H1 (cell line): ENCODE results near the gene ZCCHC17. TPM values are rescaled to one million over a fixed set of nuclear protein-coding genes. Genes with fewer than 3 reads are reported as not detected.

Source experiments
- CTCF ChIA-PET: fragments of 300-600 bp; sonication (Branson Sonifier 250); formaldehyde crosslinking; loops from one replicate; lab custom pipeline; 2021; ENCODE audit not compliant: partially characterized antibody; lab: Charles Lee
- POLR2A ChIA-PET: fragments of 300-600 bp; sonication (Branson Sonifier 250); formaldehyde crosslinking; loops from one replicate; lab custom pipeline; 2021; ENCODE audit warnings: inconsistent platforms; ENCODE audit not compliant: partially characterized antibody; lab: Charles Lee
- DNase-seq, 2 experiments: peaks; one replicate each; pipeline versions ENCODE4 v3.0.0 to v3.0.0-alpha.2; 2010 to 2022; ENCODE audit warnings: low spot score in 2 of 2, low read depth in 1 of 2, mixed read lengths in 1 of 2
- FAIRE-seq: peaks from 2 replicates; lab custom pipeline; 2011; peaks lifted over from hg19 to GRCh38; lab: Jason Lieb, UNC
- H2AFZ ChIP-seq: 2 replicates; pipeline ENCODE4 v1.8.1; 2012; ENCODE audit warnings: low read length, inconsistent platforms
- H2AK5ac ChIP-seq: 2 replicates; pipeline ENCODE4 v1.6.1; 2013; ENCODE audit warnings: low read depth, low read length
- H2BK120ac ChIP-seq: replicated peaks from 2 replicates; pipeline ENCODE3; 2013; ENCODE audit warnings: low read depth, low read length, inconsistent platforms
- H2BK12ac ChIP-seq: 2 replicates; pipeline ENCODE4 v1.6.1; 2013; ENCODE audit warnings: low read depth, low read length
- H2BK15ac ChIP-seq: 2 replicates; pipeline ENCODE4 v1.6.1; 2013; ENCODE audit warnings: low read length
- H2BK20ac ChIP-seq: 2 replicates; pipeline ENCODE4 v1.6.1; 2013; ENCODE audit warnings: low read length
- H2BK5ac ChIP-seq: 2 replicates; pipeline ENCODE4 v1.6.1; 2013; ENCODE audit warnings: low read depth, low read length
- H3K14ac ChIP-seq: 2 replicates; pipeline ENCODE4 v1.6.1; 2013; ENCODE audit warnings: inconsistent platforms; ENCODE audit not compliant: insufficient read length
- H3K18ac ChIP-seq: 2 replicates; pipeline ENCODE4 v1.6.1; 2013; ENCODE audit warnings: low read length; ENCODE audit errors: extremely low read depth
- H3K23ac ChIP-seq: 2 replicates; pipeline ENCODE4 v1.6.1; 2013; ENCODE audit warnings: inconsistent platforms; ENCODE audit not compliant: insufficient read length
- H3K23me2 ChIP-seq: 2 replicates; pipeline ENCODE4 v1.6.1; 2013; ENCODE audit warnings: low read depth, low read length
- H3K27ac ChIP-seq: 2 replicates; pipeline ENCODE4 v1.6.1; 2011; ENCODE audit warnings: low read depth, low read length, inconsistent platforms
- H3K27me3 ChIP-seq, 4 experiments: replicated peaks in 1 of 4; 1 replicate in 1 of 4; 2 replicates in 3 of 4; pipeline versions ENCODE4 v1.6.1 to v1.8.1; 2011 to 2013; ENCODE audit warnings: low read length in 3 of 4, mild to moderate bottlenecking in 3 of 4, inconsistent platforms in 2 of 4, mixed read lengths in 2 of 4, moderate library complexity in 1 of 4; ENCODE audit not compliant: control insufficient read depth in 3 of 4, insufficient read depth in 3 of 4; ENCODE audit errors: extremely low read depth in 1 of 4
- H3K36me3 ChIP-seq, 4 experiments: 2 replicates each; pipeline versions ENCODE4 v1.6.1 to v1.8.1; 2011 to 2013; ENCODE audit warnings: mild to moderate bottlenecking in 4 of 4, low read length in 3 of 4, moderate library complexity in 2 of 4, control low read depth in 1 of 4, inconsistent platforms in 1 of 4; ENCODE audit not compliant: insufficient read depth in 4 of 4, control insufficient read depth in 2 of 4
- H3K4ac ChIP-seq: replicated peaks from 2 replicates; pipeline ENCODE3; 2013; ENCODE audit warnings: low read length, low read depth, mixed read lengths, inconsistent platforms; ENCODE audit not compliant: insufficient read length
- H3K4me1 ChIP-seq, 4 experiments: replicated peaks in 1 of 4; 1 replicate in 1 of 4; 2 replicates in 3 of 4; pipeline versions ENCODE4 v1.6.1 to v1.8.1; 2011 to 2013; ENCODE audit warnings: low read length in 3 of 4, inconsistent platforms in 2 of 4, mixed read lengths in 1 of 4; ENCODE audit not compliant: insufficient read depth in 4 of 4, control insufficient read depth in 3 of 4
- H3K4me2 ChIP-seq, 2 experiments: 2 replicates each; pipeline versions ENCODE4 v1.6.1 to v1.8.1; 2011 to 2013; ENCODE audit warnings: low read depth in 2 of 2, low read length in 2 of 2, control low read depth in 1 of 2, inconsistent platforms in 1 of 2, mild to moderate bottlenecking in 1 of 2; ENCODE audit not compliant: insufficient read depth in 1 of 2
- H3K4me3 ChIP-seq, 4 experiments: fragments of 200-600, 300-600 bp in 1 of 4; sonication (generic), shearing (Covaris generic), sonication (Bioruptor Twin) in 1 of 4; 2 replicates each; pipeline versions ENCODE4 v1.5.1 to v1.8.1; 2011 to 2016; ENCODE audit warnings: low read length in 4 of 4, low read depth in 3 of 4, control low read depth in 2 of 4, inconsistent platforms in 2 of 4, mild to moderate bottlenecking in 2 of 4, mixed read lengths in 1 of 4, moderate library complexity in 1 of 4; ENCODE audit not compliant: insufficient read depth in 2 of 4; ENCODE audit errors: extremely low read depth in 1 of 4
- H3K56ac ChIP-seq: replicated peaks from 2 replicates; pipeline ENCODE3; 2013; ENCODE audit warnings: low read depth, mild to moderate bottlenecking, mixed read lengths, low read length, inconsistent platforms; ENCODE audit not compliant: insufficient read length
- H3K79me1 ChIP-seq: 2 replicates; pipeline ENCODE4 v1.6.1; 2013; ENCODE audit warnings: low read depth, low read length, control low read depth
- H3K79me2 ChIP-seq, 2 experiments: 2 replicates each; pipeline versions ENCODE4 v1.6.1 to v1.8.1; 2012 to 2013; ENCODE audit warnings: low read length in 2 of 2, mild to moderate bottlenecking in 2 of 2, inconsistent platforms in 1 of 2; ENCODE audit not compliant: insufficient read depth in 2 of 2, control insufficient read depth in 1 of 2
- H3K9ac ChIP-seq, 4 experiments: replicated peaks in 1 of 4; 1 replicate in 1 of 4; 2 replicates in 3 of 4; pipeline versions ENCODE4 v1.6.1 to v1.8.1; 2011 to 2013; ENCODE audit warnings: low read depth in 3 of 4, low read length in 3 of 4, control low read depth in 2 of 4, mild to moderate bottlenecking in 2 of 4, moderate library complexity in 2 of 4, inconsistent platforms in 1 of 4; ENCODE audit errors: extremely low read depth in 1 of 4
- H3K9me3 ChIP-seq, 2 experiments: 2 replicates each; pipeline versions ENCODE4 v1.6.1 to v1.8.1; 2012 to 2013; ENCODE audit warnings: mild to moderate bottlenecking in 2 of 2, moderate library complexity in 2 of 2, control low read depth in 1 of 2, inconsistent platforms in 1 of 2, low read depth in 1 of 2, low read length in 1 of 2, mixed read lengths in 1 of 2; ENCODE audit not compliant: insufficient read depth in 2 of 2
- H4K20me1 ChIP-seq, 2 experiments: replicated peaks in 1 of 2; 2 replicates each; pipeline versions ENCODE3 to v1.8.1; 2011 to 2013; ENCODE audit warnings: inconsistent platforms in 2 of 2, low read length in 2 of 2, mild to moderate bottlenecking in 1 of 2; ENCODE audit not compliant: insufficient read depth in 2 of 2, control insufficient read depth in 1 of 2
- H4K5ac ChIP-seq: 2 replicates; pipeline ENCODE4 v1.6.1; 2013; ENCODE audit warnings: low read length, low read depth, mixed read lengths, inconsistent platforms; ENCODE audit not compliant: insufficient read length
- H4K8ac ChIP-seq: 2 replicates; pipeline ENCODE4 v1.8.0; 2013; ENCODE audit warnings: mild to moderate bottlenecking, moderate library complexity, low read length, inconsistent platforms; ENCODE audit not compliant: insufficient read depth; ENCODE audit errors: extremely low read depth
- H4K91ac ChIP-seq: replicated peaks from 2 replicates; pipeline ENCODE3; 2013; ENCODE audit warnings: low read length, mixed read lengths, inconsistent platforms; ENCODE audit not compliant: insufficient read length
- GTF2F1 ChIP-seq: IDR thresholded peaks from 2 replicates; pipeline ENCODE4 v1.6.1; 2012; ENCODE audit warnings: low read depth, low read length, improper control_type of control experiment, borderline replicate concordance
- HDAC2 ChIP-seq, 2 experiments: fragments of 300-600 bp in 1 of 2; sonication (generic) in 1 of 2; IDR thresholded peaks; 2 replicates each; pipeline ENCODE4 v1.6.1; 2011 to 2012; ENCODE audit warnings: low read depth in 2 of 2, low read length in 2 of 2, mild to moderate bottlenecking in 2 of 2, moderate library complexity in 2 of 2, borderline replicate concordance in 1 of 2, inconsistent platforms in 1 of 2
- NANOG ChIP-seq: IDR thresholded peaks from 2 replicates; pipeline ENCODE4 v1.6.1; 2011; ENCODE audit warnings: low read length, low read depth, mild to moderate bottlenecking, inconsistent platforms; ENCODE audit not compliant: insufficient read depth, poor library complexity, severe bottlenecking
- YY1 ChIP-seq: IDR thresholded peaks from 2 replicates; pipeline ENCODE4 v1.6.1; 2011; ENCODE audit warnings: low read depth, mild to moderate bottlenecking, low read length
- WGBS, 2 experiments: shearing (Covaris generic) in 1 of 2; methylation state at CpG; one replicate each; pipeline versions ENCODE4 v1.1.6 to v1.1.7; 2013 to 2015; ENCODE audit warnings: low lambda C conversion rate in 2 of 2, mixed read lengths in 2 of 2, inconsistent platforms in 1 of 2, low coverage in 1 of 2, missing lambda C conversion rate in 1 of 2; ENCODE audit not compliant: insufficient replicate concordance in 2 of 2, insufficient coverage in 1 of 2, insufficient read length in 1 of 2; ENCODE audit errors: extremely low coverage in 1 of 2, missing lambda C conversion rate in 1 of 2; 5-methylcytosine and 5-hydroxymethylcytosine counted together
- polyA plus RNA-seq, 7 experiments: library from polyadenylated mRNA; depleted of rRNA in 3 of 7; stranded (reverse) in 5 of 7; unstranded in 2 of 7; fragments of >200 nt in 5 of 7; fragments of 200-250 nt in 2 of 7; gene quantifications; 1 replicate in 5 of 7; 2 replicates in 1 of 7; 4 replicates in 1 of 7; pipeline versions ENCODE4 v1.2.1 to v1.2.3, GENCODE V29; 2011 to 2013; ENCODE audit warnings: missing spikeins in 2 of 7, mixed read lengths in 2 of 7
- total RNA-seq: library from RNA; stranded (reverse); fragmentation: NEBNext Ultra II Directional; extraction: Animal tissue kit (Norgen Biotek cat#: 25700); gene quantifications from 2 replicates; pipeline ENCODE4 v1.2.1, GENCODE V29; 2021

Gene ZCCHC17
- total and polyA plus RNA-seq, 2 of the 8 experiments (the other 6 are each of a cell fraction or from before 2014, with no cell fraction given) = 51.6 to 59.3 TPM

GRCh38 chr1:31354283-31354682 lies 57.5 kb downstream of the ZCCHC17 start:
- Histone ChIP-seq H2BK15ac (no peak overlapping the region), H2BK5ac (no peak overlapping the region), H3K79me1 (no peaks in the 10 kb centered on the region), H3K4me3 (no peak overlapping the region), H2BK12ac (no peak overlapping the region), H3K23ac (no peak overlapping the region), H4K5ac (no peak overlapping the region), H3K4me1 (no peaks in the 10 kb centered on the region), H2BK120ac (no peak overlapping the region), H3K36me3 (peaks cover 0 to 28% (median 9%) of the 10 kb centered on the region in 4 experiments; a peak in 5 of 8 replicates), H3K9ac (no peak overlapping the region), H4K20me1 (no peaks in the 10 kb centered on the region), H3K18ac (no peak overlapping the region), H3K4ac (no peak overlapping the region), H3K9me3 (no peaks in the 10 kb centered on the region), H4K91ac (no peak overlapping the region), H3K23me2 (no peaks in the 10 kb centered on the region), H3K56ac (no peak overlapping the region), H3K27me3 (no peaks in the 10 kb centered on the region), H2BK20ac (no peak overlapping the region), H3K79me2 (no peaks in the 10 kb centered on the region), H3K14ac (no peak overlapping the region), H2AK5ac (no peak overlapping the region), H2AFZ (no peak overlapping the region), H3K27ac (no peak overlapping the region), H4K8ac (no peak overlapping the region), H3K4me2 (no peak overlapping the region)
- FAIRE-seq (no peak), DNase-seq (no peak)
- WGBS, 2 experiments = 87% methylated on average over 3 of the region's 3 CpGs; no CpG with 5 or more reads in 1 of the 2 experiments
- ChIA-PET CTCF (no interaction called here), POLR2A (interaction anchor here (1.2 to 1.4 kb wide), 2 partner anchors 13 to 15 kb away, joined by 3 to 4 read pairs; no protein-coding TSS in a partner anchor)
- TF ChIP-seq HDAC2 (IDR thresholded peaks at IDR 0.05; ENCODE audit: borderline replicate concordance in 1 of 2, low read depth in 2 of 2, low read length in 2 of 2) (no peak), YY1 (no peak), NANOG (no peak), GTF2F1 (no peak)
